HG03103 (cell line): ENCODE measurements around the gene UCN.

Experiments
- ATAC-seq: cut with Tn5 transposase; IDR thresholded peaks from one replicate; pipeline ENCODE4 v1.9.1; 2021; ENCODE audit warnings: low read depth; ENCODE audit not compliant: unreplicated experiment

UCN gene

GRCh38 chr2:27263287-27264252, 44.7 kb downstream of the UCN start:
- ATAC-seq = no peak

- no peak for ATAC-seq
Measured at GRCh38 chr2:27262379-27263286, 45.6 kb downstream of the UCN start, which contains the start of gene SLC30A3. Gene SLC30A3, minus strand, starts transcription at chr2:27263047. Its CDS starts 141 bp downstream, at chr2:27262906.

GRCh38 chr2:27261926-27262298, 46.3 kb downstream of the UCN start:
- no peak for ATAC-seq

GRCh38 chr2:27261241-27261925, 46.9 kb downstream of the UCN start:
- no peak for ATAC-seq

GRCh38 chr2:27258051-27258450, 50.2 kb downstream of the UCN start:
- no peak for ATAC-seq
